HG02610 (cell line): ENCODE data around the gene MSI2.

ENCODE experiments used
- ATAC-seq: cut with Tn5 transposase; IDR thresholded peaks from one replicate; pipeline ENCODE4 v1.9.1; 2021; ENCODE audit warnings: mild to moderate bottlenecking, moderate library complexity; ENCODE audit not compliant: unreplicated experiment

MSI2 gene

DNA sequence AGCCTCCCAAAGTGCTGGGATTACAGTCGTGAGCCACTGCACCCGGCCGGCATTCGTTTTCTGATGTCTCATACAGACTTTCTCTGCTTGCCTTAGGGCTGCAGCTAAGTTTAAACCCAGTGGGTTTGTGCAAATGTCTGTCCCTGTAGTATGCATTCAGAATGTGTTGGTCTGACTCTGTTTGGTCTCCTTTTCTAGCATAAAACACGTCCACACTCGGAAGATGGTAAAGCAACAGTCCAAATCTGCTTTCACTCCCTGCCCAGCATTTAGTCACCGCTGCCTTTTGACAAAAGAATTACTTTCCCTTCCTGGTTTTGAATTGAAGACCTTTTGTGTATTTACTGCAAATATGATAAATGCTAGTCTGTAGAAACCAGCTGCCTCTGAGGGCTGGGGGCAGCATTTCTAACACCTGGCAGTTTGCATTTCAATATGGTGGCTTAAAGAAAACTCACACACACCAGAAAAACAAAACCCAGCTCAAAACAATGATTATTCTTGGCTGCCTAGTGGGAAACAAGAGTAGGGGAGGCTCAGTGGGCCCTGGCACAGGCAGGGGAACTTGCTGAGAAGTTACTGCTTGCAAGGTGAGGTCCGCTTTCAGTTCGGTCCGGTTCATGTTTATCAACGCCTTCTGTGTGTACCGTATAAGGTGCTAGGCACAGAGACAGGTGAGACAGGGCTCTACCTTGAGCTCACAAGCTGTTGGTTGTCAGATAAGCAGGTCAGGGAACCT lies 56.9 kb downstream of the MSI2 start:
- no peak for ATAC-seq

DNA sequence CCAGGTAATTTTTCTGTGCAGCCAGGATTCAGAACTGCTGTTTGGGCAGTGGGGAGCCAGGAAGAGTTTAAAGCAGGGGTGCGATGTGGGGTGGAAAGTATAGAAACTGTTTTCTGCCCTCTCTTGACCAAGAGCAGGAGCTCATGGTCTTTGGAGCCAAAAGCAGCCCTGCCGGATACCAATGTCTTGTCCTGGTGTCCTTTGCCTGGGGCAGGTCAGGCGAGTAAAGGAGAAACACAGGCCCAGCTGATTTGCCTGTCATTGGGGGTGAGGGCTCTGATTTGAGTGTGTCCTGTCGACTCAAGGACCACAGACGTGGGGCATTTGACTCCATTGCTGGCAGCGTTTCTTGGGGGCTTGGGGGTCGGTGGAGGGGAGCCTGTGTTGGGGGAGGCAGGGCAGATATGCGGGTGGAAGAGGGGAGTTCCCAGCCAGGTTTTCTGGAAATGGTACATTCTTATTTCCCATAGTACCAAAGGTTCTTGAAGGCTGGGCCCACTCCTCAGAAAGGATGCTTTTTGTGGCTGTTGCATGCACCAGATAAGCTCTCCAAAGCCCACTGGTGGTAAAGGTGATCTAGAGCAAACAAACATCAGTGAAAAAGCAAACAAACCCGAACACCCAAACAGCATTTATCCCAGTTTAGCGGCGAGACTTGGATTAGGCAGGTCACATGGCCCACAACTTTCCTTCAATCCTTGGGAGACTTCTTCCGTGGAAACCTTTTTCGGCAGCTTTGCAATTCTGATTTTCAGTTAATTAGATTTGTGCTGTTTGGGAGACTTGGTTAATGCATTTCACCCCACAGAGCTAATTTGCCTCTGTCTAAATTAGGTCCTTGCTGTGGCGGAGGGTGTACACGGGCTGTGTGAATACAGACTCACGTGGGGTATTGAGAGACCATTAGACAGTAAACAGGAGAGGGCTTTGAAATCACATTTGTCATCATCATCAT lies 59.0 kb downstream of the MSI2 start:
- ATAC-seq: no peak

DNA sequence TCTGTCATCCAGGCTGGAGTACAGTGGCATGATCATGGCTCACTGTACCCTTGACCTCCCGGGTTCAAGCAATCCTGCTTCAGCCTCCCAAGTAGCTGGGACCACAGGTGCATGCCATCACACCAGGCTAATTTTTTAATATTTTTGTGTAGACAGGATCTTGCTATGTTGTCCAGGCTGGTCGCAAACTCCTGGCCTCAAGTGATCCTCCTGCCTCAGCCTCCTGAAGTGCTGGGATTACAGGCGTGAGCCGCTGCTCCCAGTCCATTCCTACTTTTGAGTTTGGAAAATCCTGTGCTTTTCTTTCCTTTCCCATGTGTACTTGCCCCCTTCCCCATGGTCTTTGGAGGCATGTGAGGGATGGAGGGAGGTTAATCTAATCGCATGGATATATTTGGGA lies 60.0 kb downstream of the MSI2 start:
- ATAC-seq: no peak

DNA sequence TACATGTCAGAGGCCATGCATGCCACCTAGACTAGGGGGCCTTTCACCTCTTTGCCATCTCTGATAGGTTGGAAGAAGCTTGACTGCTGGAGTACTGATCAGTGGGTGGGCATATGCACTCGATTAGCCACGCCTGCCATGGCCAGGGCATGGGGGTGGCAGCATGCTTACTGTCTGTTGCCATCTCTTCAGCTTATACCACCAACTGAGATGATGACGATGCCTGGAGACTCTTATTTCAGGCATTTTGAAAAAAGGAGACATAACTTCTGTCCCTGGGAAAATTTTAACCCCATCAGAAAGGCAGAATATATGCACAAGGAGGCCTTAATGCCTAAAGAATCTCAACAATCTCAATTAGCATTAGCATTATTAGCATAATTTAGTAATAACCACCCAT lies 60.8 kb downstream of the MSI2 start:
- ATAC-seq: no peak

DNA sequence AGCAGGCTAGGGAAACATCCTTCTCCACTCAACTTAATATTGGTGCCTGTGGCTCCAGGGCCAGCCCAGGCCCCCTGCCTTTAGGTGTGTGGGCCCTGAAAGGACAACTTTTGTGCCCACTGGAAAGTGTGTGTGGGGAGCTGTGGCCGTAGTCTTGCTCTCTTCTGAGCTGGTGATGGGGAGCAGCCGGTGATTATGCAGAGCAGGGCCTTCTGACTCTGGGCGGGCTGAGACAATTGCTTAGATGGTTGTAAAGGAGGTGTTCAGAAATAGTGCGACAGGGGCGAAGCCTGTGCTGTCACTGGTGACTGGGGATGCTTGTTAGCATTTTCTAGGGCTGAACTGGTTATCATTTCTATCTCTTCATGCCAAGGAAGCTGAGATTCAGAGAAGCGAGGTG lies 62.6 kb downstream of the MSI2 start:
- ATAC-seq: no peak

DNA sequence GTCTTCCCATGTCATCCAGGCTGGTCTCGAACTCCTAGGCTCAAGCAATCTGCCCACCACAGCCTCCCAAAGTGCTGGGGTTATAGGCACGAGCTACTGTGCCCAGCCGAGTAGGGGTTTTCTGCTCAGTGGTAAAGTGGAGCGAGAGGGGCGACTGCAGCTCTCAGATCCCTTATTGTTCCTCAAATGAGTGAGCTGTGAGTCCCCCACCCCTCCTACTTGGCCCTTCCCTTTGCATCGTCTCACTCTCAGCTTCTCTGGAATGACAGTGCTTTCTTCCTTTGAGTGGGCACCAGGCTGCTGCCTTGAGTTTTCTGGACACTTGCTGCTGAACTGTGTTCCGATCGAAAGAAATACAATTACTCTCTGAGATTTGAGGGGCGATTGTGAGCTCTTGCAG lies 63.5 kb downstream of the MSI2 start:
- peak; percentile 50 for ATAC-seq

DNA sequence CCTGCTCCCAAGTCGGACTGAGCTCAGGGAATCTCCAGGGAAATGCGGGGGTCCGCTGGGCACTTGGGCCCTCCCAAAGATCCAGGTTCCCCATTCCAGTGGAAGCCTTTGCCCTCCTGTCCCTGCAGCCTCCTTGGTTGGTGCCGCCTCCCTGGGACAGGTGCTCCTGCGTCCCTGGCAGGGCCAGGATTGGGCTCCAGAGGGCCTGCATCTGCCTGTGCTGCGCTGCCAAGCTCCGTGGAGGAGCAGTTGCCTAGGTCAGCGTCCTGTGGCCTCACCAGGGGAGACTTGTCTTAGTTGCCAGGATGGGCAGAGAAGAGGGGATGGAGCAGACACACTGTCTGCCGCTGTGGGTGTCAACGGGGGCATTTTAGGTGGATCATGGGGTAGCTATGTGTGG lies 67.1 kb downstream of the MSI2 start:
- ATAC-seq: no peak

DNA sequence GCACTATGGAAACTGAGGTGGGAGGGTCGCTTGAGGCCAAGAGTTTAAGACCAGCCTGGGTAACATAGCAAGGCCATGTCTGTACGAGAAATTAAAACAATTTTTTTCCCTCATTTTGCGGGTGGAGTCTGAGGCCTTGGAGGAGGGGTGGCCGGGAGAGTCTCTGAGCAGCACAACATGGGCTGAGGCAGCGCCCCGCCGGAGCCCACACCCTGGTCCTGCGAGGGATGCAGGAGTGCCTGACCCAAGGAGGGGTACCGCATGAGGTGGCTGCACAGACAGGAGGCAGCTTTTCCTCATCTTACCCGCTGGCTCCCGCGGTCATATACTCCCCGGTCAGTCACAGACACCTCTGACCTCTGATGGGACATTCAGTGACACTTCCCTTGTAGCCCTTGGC lies 67.7 kb downstream of the MSI2 start:
- no peak for ATAC-seq

DNA sequence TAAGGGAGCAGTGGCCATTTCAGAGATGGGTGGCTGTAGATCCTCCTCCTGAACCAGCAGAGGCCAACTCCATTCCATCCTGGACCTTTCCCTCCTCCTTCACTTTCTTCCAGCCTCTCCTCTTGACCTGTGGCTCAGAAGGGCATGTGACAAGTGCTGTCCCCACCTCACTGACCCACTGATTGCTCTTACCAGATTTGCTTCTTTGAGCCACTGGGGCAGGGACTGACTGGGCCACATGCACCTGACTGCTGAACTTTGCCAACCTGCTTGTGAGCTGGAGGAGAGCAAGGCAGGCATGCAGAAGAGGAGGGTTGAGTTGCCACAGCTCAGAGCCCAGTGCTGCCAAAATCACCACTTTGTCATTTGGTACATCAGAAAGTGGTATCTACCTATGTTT lies 68.3 kb downstream of the MSI2 start:
- ATAC-seq: no peak

DNA sequence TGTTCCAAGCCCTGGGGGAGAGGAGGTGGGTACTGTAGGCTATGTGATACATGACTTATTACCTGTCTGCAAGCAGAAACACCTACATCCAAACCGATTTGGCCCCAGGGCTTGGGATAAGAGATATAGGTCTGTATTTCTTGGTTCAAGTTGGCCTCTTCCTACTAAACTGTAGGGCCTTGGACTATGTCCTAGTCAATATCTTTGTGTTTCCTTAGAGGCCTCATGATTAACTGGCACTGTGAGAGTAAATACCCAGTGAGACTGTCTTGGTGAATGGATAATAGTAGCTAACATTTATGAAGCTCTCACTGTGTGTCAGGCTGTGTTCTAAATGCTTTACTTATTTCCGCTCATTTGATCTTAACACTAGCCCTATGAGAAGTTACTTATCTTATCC lies 70.0 kb downstream of the MSI2 start:
- no peak for ATAC-seq

DNA sequence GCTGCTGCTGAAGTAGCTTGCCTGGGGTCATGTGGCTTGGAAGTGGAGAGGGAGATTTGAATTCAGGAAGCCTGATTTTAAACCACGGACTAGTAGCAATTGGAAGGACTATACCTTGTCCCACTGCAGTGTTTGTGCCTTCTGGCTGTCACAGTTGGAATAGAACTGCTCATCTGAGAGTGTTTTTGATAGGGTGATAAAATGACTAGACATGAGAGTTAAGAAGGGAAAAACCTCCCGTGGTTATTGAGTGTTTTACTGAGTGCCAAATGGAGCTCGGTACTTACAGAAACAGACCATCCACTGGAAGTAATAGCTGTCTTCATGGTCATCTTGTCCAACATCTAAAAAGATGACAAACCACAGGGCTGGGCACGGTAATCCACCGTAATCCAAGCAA lies 70.4 kb downstream of the MSI2 start:
- no peak for ATAC-seq

DNA sequence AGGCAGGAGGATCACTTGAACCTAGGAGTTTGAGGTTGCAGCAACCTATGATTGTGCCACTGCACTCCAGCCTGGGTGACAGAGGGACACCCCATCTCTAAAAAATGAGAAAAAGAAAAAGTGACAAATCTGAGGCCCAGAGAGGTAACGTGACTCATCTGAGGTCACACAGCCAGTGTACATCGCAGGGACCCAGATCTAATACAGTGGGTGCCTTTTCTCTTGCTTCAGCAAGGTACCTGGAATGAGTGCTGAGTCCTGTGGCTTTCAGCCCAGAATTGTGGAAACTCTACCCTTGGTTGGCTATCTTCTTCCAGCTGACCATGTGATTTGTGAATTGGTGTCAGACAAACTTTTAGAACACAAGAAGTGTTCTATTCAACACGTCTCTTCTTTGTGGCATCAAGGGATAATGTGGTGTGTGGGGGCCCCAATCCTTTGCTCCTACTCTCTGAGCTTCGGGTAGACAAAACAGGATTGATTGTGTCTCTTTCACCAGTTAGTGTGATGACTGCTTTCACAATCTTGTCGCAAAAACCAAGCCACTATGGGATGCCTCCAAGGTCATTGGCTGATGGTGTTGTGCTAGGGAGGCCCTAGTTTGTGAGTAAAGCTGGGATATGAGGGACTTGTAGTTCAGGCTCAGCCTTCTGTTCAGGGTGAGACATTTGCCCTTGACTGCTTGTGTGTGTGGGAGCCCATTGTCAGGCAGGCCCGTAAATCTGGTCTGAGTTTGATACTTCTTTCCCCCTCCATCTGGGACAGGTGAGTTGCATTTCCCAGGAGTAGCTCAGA lies 71.0 kb downstream of the MSI2 start:
- no peak for ATAC-seq

DNA sequence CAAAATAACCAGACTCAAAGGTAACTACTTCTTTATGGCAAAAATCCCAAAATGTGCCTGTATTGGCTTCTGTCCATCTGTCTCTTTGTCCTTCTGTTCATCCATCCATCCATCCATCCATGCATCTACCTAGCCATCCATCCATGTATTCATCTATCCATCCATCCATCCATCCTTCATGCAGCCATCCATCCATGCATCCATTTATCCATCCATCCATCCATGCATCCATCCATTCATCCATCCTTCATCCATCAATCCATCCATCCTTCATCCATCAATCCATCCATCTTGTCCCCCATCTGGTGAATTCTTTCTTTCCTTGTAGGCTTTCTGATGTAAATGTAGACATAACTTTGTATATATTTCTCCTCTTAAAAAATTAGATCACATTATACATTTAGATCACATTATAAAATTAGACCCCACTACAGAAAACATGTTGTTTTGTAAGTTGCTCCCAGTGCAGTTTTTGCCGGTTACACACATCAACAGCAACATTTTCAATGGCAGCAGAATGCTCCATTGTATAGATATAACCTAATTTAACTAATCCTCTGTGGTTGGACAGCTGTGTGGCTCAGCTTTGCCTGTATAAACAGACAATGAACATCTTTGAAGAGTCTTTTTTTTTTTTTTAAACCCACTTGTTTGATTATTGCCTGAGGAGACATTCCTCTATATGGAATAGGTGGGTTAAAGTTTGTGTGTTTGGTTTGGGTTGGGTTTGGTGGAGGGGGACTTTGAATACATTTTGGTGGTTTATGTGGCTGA lies 72.0 kb downstream of the MSI2 start:
- no peak for ATAC-seq

DNA sequence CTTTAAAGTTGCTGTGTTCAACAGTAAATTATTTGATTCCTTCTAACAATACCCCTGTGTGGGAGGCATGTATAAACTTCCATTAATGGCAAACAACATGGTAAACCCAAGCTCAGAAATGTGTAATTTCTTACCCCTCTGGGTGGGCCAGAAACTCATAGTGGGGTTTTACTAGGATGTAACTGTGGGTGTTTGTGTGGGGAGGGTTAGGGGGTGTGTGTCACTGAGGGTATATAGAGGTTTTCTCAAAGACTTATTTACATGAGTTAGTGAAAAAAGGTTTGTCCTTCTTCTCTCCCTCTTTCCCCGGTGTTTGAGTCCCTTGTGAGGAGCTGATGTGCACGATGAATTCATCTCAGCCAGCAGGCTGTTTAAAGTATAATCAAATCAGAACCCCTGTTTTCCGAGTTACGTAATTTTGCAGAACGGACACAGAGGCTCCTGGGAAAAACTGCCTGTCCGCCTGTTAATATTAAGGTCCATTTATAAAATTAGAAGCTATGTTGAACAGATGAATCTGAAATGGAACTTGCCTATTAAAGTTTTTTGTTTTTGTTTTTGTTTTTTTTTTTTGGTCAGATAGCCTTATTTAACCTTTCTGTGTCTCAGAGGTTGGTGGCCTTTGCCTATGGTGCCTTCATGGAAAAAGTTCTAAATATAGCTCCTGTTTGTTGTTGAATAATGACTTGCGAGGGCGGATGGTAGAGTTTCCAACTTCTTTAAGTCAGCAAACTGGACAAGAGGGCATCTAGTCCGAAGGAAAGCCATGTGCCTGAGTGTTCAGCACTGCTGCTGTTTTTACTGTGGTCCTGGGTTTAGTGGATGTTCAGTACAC lies 73.3 kb downstream of the MSI2 start:
- ATAC-seq: no peak

DNA sequence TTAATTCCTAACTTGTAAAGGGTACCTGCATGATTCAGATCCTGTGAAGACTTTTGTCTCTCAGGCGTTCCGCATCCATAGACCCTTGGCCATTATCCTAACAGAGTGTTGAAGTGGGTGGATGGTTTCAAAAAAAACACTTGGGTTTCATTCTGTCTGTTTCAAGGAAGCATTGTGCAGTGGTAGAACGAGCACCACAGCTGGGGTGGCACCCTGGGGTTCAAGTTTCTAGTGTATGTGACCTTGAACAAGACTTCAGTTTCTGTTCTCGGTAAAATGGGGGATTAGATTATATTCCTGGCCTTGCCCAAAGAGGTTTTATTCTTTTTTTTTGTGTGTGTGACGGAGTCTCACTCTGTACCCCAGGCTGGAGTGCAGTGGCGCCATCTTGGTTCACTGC lies 74.3 kb downstream of the MSI2 start:
- no peak for ATAC-seq

DNA sequence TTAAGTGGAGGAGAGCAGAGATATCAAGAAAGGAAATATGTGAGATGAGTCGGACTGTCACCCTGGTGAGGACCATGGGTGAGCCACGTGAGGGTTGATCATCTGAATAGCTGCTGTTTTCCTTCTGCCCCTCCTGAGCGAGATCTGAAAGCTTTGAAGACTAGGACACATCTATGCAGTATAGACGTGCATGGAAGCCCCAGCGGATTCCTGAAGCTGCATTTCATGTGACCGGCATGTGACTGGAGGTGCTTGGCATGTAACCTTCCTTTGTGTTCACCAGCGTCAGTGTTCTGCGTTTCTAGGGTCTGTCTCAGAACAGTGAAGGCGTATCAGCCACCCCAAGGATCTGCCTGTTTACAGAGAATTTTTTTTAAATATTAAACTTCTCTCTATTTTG lies 75.1 kb downstream of the MSI2 start:
- no peak for ATAC-seq

DNA sequence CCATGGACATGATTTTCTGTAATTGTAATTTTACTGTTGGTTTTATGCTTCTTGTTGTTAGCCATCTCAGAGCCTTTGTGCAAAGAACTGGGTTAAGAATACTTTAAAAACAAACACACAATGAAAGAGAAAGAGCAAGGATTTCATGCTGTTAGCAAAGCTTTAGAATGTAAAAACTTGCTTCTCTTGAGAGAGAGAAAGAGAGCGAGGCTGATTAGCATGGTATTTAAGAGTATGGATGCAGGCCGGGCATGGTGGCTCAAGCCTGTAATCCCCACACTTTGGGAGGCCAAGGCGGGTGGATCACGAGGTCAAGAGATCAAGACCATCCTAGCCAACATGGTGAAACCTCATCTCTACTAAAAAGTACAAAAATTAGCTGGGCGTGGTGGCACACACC lies 76.2 kb downstream of the MSI2 start:
- no peak for ATAC-seq

DNA sequence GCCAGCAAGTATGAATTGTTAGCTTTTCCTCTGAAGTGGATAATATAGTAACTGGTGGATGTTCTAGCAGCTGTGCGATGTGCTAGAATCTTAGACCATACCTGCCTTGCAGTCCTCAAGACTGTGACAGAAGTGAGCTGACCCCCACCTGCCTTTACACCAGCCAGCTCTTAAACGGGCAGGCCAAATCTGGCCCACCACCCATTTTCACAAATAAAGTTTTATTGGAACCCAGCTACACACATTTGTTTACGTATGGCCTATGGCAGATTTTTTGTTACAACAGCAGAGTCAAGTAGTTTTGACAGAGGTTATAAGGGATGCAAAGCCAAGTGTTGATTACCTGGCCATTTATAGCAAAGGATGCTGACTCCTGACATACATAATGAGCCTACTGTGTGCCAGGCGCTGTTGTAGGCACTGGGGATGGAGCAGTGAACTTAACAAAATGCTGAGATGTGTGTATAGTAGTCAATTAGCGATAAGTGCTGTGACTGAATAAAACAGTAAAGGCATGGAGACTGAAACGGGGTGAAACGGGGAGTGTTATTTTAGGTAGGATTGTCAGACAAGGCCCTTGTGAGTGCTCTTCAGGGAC lies 79.0 kb downstream of the MSI2 start:
- no peak for ATAC-seq

DNA sequence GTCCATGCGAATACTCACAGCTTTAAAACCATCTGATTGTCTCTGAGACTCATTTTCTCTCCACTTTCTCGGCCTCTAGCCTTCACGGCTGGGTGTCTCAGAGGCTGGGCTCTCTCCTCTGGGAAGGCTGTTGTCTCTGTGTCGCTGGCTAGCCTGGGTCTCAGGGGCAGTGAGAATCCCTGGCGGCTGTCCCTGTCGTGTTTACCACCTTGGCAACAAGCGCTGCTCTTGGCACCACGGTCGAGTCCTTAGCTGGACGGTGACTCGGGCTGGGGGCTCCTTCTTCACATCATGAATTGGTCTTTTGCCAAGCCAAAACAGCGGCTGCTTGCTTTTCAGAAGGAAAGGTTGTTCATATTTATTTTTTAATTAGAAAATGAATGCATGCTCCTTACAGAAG lies 81.1 kb downstream of the MSI2 start:
- ATAC-seq: no peak
